Activated naive CD4-positive, alpha-beta T cell treated with anti-CD3 and anti-CD28 coated beads, Interleukin-2, amount 50 U/mL, for 72 hours (primary cell): ENCODE results near the gene NPR2. TPM values are rescaled to one million over a fixed set of nuclear protein-coding genes. Genes with fewer than 3 reads are reported as not detected.
A peak's percentile ranks its signal among the peaks of the same experiment; 100 is the strongest.

Experiments
- ATAC-seq, 2 donors: fragments of 150-1000 bp; cut with Tn5 transposase; 2 replicates each; pipeline ENCODE4 v1.10.0; 2021; ENCODE audit warnings: mild to moderate bottlenecking in 2 of 2, moderate library complexity in 2 of 2
- DNase-seq, 2 donors: peaks; one replicate each; pipeline ENCODE4 v3.0.0; 2021 to 2022; ENCODE audit warnings: low spot score in 2 of 2
- H3K27ac Mint-ChIP-seq, 2 donors: one replicate each; pipeline ENCODE4 v1.8.0; 2022; ENCODE audit warnings: mild to moderate bottlenecking in 2 of 2, mixed read lengths in 2 of 2
- H3K36me3 Mint-ChIP-seq, 2 donors: one replicate each; pipeline ENCODE4 v1.8.0; 2022; ENCODE audit warnings: mixed read lengths in 2 of 2
- H3K9me3 Mint-ChIP-seq, 2 donors: one replicate each; pipeline ENCODE4 v1.8.0; 2022; ENCODE audit warnings: mixed read lengths in 2 of 2
- total RNA-seq, 2 donors: library from RNA; stranded (reverse); gene quantifications; one replicate each; pipeline ENCODE4 v1.2.3, GENCODE V29; 2022

NPR2 gene
- total RNA-seq, 2 donors from 2014 or later: 6.8 to 16.2 TPM

- H3K27ac Mint-ChIP-seq: no peak overlapping the region
- no peaks in the 10 kb centered on the region for H3K9me3 Mint-ChIP-seq
- H3K36me3 Mint-ChIP-seq: peaks cover 0 to 8% of the 10 kb centered on the region in 2 donors
- ATAC-seq (peak; percentile 17 to 23), DNase-seq (no peak)
These were observed 1.4 kb upstream of the NPR2 start for GRCh38 chr9:35790025-35790384.

GRCh38 chr9:35790385-35791296 is 750 bp upstream of the NPR2 start:
- no peaks in the 10 kb centered on the region for H3K9me3 Mint-ChIP-seq
- peaks cover 0 to 8% of the 10 kb centered on the region in 2 donors for H3K36me3 Mint-ChIP-seq

GRCh38 chr9:35792024-35792813 is 828 bp downstream of the NPR2 start:
- Mint-ChIP-seq H3K36me3 (peaks cover 0 to 8% of the 10 kb centered on the region in 2 donors), H3K9me3 (no peaks in the 10 kb centered on the region), H3K27ac (peak overlapping the region in 1 of 2 donors; percentile 69)
- ATAC-seq (no peak), DNase-seq (no peak)

More at GRCh38 chr9:35790385-35791296, 750 bp upstream of the NPR2 start:
- DNase-seq (peak in 1 of 2 donors; percentile 66), ATAC-seq (peak; percentile 88 to 92)
- H3K27ac Mint-ChIP-seq: no peak overlapping the region

- DNase-seq (no peak), ATAC-seq (no peak)
- Mint-ChIP-seq H3K9me3 (no peaks in the 10 kb centered on the region), H3K27ac (peak overlapping the region in 1 of 2 donors; percentile 69), H3K36me3 (peaks cover 0 to 8% of the 10 kb centered on the region in 2 donors)
These were observed 1.4 kb downstream of the NPR2 start for GRCh38 chr9:35792826-35793225.

GRCh38 chr9:35793461-35793860 is 2.1 kb downstream of the NPR2 start:
- ATAC-seq (no peak), DNase-seq (no peak)
- H3K9me3 Mint-ChIP-seq: no peaks in the 10 kb centered on the region
- peak overlapping the region; percentile 52 to 69 for H3K27ac Mint-ChIP-seq
- H3K36me3 Mint-ChIP-seq: peaks cover 0 to 8% of the 10 kb centered on the region in 2 donors

- H3K27ac Mint-ChIP-seq: no peak overlapping the region
- ATAC-seq: no peak
These were observed 4.3 kb downstream of the NPR2 start for GRCh38 chr9:35795695-35796094.

GRCh38 chr9:35797311-35798109 is 6.1 kb downstream of the NPR2 start:
- Mint-ChIP-seq H3K9me3 (no peaks in the 10 kb centered on the region), H3K36me3 (no peaks in the 10 kb centered on the region), H3K27ac (no peak overlapping the region)
- DNase-seq (no peak), ATAC-seq (no peak)

More at GRCh38 chr9:35795695-35796094, 4.3 kb downstream of the NPR2 start:
- no peaks in the 10 kb centered on the region for H3K9me3 Mint-ChIP-seq
- H3K36me3 Mint-ChIP-seq: peaks cover 0 to under 1% of the 10 kb centered on the region in 2 donors
- DNase-seq: no peak

- ATAC-seq: peak; percentile 98 to 99
These were observed 7.4 kb downstream of the NPR2 start for GRCh38 chr9:35798658-35799374.

GRCh38 chr9:35800530-35800929 is 9.1 kb downstream of the NPR2 start:
- no peak for DNase-seq
- H3K36me3 Mint-ChIP-seq: no peaks in the 10 kb centered on the region
- H3K27ac Mint-ChIP-seq: peak overlapping the region in 1 of 2 donors; percentile 86

More at GRCh38 chr9:35798658-35799374, 7.4 kb downstream of the NPR2 start:
- no peaks in the 10 kb centered on the region for H3K9me3 Mint-ChIP-seq
- peak overlapping the region; percentile 44 to 75 for H3K27ac Mint-ChIP-seq
- DNase-seq: peak in 1 of 2 donors; percentile 29
- H3K36me3 Mint-ChIP-seq: no peaks in the 10 kb centered on the region

GRCh38 chr9:35801328-35802128 is 10.1 kb downstream of the NPR2 start:
- Mint-ChIP-seq H3K36me3 (no peaks in the 10 kb centered on the region), H3K27ac (peak overlapping the region; percentile 25 to 86), H3K9me3 (no peaks in the 10 kb centered on the region)
- ATAC-seq: no peak
- DNase-seq: no peak

More at GRCh38 chr9:35800530-35800929, 9.1 kb downstream of the NPR2 start:
- ATAC-seq: no peak
- no peaks in the 10 kb centered on the region for H3K9me3 Mint-ChIP-seq

GRCh38 chr9:35806101-35806500 is 14.7 kb downstream of the NPR2 start:
- ATAC-seq (no peak), DNase-seq (no peak)
- H3K27ac Mint-ChIP-seq: peak overlapping the region in 1 of 2 donors; percentile 62
- H3K36me3 Mint-ChIP-seq: no peaks in the 10 kb centered on the region
- no peaks in the 10 kb centered on the region for H3K9me3 Mint-ChIP-seq

GRCh38 chr9:35808433-35808832 is 17.0 kb downstream of the NPR2 start:
- no peak for ATAC-seq

GRCh38 chr9:35810122-35810521 is 18.7 kb downstream of the NPR2 start:
- H3K9me3 Mint-ChIP-seq: no peaks in the 10 kb centered on the region
- ATAC-seq: no peak
- peaks cover under 1 to 14% of the 10 kb centered on the region in 2 donors for H3K36me3 Mint-ChIP-seq
- no peak for DNase-seq
- H3K27ac Mint-ChIP-seq: peak overlapping the region in 1 of 2 donors; percentile 86

More at GRCh38 chr9:35808433-35808832, 17.0 kb downstream of the NPR2 start:
- H3K36me3 Mint-ChIP-seq: peaks cover 0 to 10% of the 10 kb centered on the region in 2 donors
- H3K27ac Mint-ChIP-seq: peak overlapping the region in 1 of 2 donors; percentile 41
- H3K9me3 Mint-ChIP-seq: no peaks in the 10 kb centered on the region
- DNase-seq: no peak

- DNase-seq (no peak), ATAC-seq (no peak)
- Mint-ChIP-seq H3K9me3 (no peaks in the 10 kb centered on the region), H3K36me3 (peaks cover 7 to 19% of the 10 kb centered on the region in 2 donors), H3K27ac (peak overlapping the region; percentile 86 to 95)
These were observed 20.1 kb downstream of the NPR2 start for GRCh38 chr9:35811381-35812024.
